Left ventricle myocardium inferior (tissue), 1 donor: ENCODE results near the gene SUSD4. TPM values are rescaled to one million over a fixed set of nuclear protein-coding genes. Genes with fewer than 3 reads are reported as not detected.

Source experiments
- DNase-seq: peaks from one replicate; pipeline ENCODE4 v3.0.0-alpha.2; 2020
- H3K27ac ChIP-seq: fragments of 200-600 bp; replicated peaks from 2 replicates; pipeline ENCODE4 v1.8.0; 2021
- H3K27me3 ChIP-seq: fragments of 200-600 bp; 2 replicates; pipeline ENCODE4 v1.8.0; 2021; ENCODE audit warnings: low read depth
- H3K36me3 ChIP-seq: fragments of 200-600 bp; 2 replicates; pipeline ENCODE4 v1.8.0; 2021
- H3K4me1 ChIP-seq: fragments of 200-600 bp; 2 replicates; pipeline ENCODE4 v1.8.0; 2021
- H3K4me3 ChIP-seq: fragments of 200-600 bp; 2 replicates; pipeline ENCODE4 v1.8.0; 2021; ENCODE audit warnings: mild to moderate bottlenecking, moderate library complexity
- H3K9me3 ChIP-seq: fragments of 200-600 bp; replicated peaks from 2 replicates; pipeline ENCODE4 v1.8.0; 2021
- intact Hi-C: fragments of 100-400 bp; cut with micrococcal nuclease; formaldehyde crosslinking; loops from one replicate; pipeline ENCODE4 v1.11.0; 2022
- long read RNA-seq: library from polyadenylated mRNA; unstranded; transcript quantifications from one replicate; pipeline ENCODE4 v2.0.0, GENCODE V29; 2021
- total RNA-seq: library from RNA; stranded (reverse); fragmentation: NEBNext Ultra II Directional; extraction: Animal tissue kit (Norgen Biotek cat#: 25700); gene quantifications from one replicate; pipeline ENCODE4 v1.2.1, GENCODE V29; 2021
- TF ChIP-seq, protein P1 (sequence below): fragments of 200-600 bp; IDR thresholded peaks from 2 replicates; pipeline ENCODE4 v1.8.0; 2021; ENCODE audit warnings: antibody characterized with exemption, mild to moderate bottlenecking, borderline replicate concordance
- donor health status: DM: no; HTN: yes; CAD: no; lungs with severe emphysema.

SUSD4 gene, protein sequence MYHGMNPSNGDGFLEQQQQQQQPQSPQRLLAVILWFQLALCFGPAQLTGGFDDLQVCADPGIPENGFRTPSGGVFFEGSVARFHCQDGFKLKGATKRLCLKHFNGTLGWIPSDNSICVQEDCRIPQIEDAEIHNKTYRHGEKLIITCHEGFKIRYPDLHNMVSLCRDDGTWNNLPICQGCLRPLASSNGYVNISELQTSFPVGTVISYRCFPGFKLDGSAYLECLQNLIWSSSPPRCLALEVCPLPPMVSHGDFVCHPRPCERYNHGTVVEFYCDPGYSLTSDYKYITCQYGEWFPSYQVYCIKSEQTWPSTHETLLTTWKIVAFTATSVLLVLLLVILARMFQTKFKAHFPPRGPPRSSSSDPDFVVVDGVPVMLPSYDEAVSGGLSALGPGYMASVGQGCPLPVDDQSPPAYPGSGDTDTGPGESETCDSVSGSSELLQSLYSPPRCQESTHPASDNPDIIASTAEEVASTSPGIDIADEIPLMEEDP
- total RNA-seq, result 2.5 TPM
- long read RNA-seq, partial matches to known transcripts, result 0 of 4 reads
- long read RNA-seq, other reads (novel, unspliced or antisense), result 0 of 4 reads

DNA sequence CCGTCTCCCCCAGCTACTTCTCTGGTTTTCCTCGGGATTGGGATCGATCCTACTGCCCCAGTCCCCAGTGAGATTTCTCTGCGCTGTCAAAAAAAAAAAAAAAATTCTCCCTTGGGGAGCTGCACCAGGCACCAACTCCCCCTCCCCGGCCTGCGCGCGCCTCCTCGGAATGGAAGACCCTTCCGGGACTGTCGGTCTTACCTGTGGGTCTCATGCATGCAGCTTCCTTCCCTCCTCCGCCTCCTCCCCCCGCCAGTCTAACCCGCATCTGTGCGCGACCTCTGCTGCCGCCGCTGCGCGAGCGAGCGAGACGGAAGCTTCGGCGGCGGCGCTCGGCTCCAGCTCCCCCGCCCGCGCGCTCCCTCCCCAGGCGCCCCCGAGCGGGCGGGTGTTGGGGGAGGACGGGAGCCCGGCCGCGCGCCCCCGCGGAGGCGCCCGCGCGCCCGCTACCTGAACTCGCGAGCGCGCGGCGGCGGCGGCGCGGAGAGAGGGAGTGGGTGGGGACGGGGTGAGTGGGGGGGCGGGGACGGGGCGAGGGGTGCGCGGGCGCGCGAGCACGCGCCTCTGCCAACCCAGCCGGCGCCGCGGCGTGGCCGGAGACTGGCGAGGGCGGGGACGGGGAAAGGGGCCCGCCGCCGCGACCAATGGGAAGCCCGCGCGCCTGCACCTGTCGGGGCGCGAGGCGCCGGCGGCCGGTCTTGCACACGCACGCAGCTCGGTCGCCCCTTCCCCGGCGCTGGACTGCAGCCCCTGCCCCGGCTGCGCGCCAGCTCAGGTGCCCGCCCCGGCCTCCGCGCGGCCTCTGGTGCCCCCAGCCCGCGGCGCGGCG, at the start of gene SUSD4:
SUSD4 (minus strand) TSS at position 321 of the 829 bp plus-strand sequence. CDS start 751 bp downstream, outside the sequence.
- TF ChIP-seq, protein P1, sequence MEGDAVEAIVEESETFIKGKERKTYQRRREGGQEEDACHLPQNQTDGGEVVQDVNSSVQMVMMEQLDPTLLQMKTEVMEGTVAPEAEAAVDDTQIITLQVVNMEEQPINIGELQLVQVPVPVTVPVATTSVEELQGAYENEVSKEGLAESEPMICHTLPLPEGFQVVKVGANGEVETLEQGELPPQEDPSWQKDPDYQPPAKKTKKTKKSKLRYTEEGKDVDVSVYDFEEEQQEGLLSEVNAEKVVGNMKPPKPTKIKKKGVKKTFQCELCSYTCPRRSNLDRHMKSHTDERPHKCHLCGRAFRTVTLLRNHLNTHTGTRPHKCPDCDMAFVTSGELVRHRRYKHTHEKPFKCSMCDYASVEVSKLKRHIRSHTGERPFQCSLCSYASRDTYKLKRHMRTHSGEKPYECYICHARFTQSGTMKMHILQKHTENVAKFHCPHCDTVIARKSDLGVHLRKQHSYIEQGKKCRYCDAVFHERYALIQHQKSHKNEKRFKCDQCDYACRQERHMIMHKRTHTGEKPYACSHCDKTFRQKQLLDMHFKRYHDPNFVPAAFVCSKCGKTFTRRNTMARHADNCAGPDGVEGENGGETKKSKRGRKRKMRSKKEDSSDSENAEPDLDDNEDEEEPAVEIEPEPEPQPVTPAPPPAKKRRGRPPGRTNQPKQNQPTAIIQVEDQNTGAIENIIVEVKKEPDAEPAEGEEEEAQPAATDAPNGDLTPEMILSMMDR, result no peak
- Histone ChIP-seq H3K36me3 (no peaks in the 10 kb centered on the region), H3K27ac (peak within 1 kb of the TSS; percentile 60), H3K9me3 (no peaks in the 10 kb centered on the region), H3K4me1 (peaks cover 26% of the 10 kb centered on the region), H3K27me3 (peaks cover 15% of the 10 kb centered on the region), H3K4me3 (peak within 1 kb of the TSS; percentile 72)
- intact Hi-C loops, result no loop called here
- DNase-seq, result peak; percentile 42

DNA sequence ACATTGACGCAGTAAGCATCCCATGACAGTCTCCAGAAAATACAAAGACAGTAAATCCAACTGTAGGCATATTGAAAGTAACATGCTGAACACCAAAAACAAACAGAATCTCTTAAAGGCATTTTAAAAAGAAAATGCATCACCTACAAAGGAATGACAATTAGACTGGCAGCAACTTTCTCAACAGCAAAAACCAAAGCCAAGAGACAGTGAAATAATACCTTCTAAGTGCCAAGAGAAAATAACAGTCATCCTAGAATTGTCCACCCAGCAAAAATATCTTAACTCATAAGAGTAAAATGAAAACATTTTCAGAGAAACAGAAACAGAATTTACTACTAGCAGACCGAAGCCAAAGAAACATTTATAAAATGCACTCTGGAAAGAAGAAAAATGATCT, 49.2 kb upstream of the SUSD4 start:
- Histone ChIP-seq H3K27me3 (no peaks in the 10 kb centered on the region), H3K36me3 (no peaks in the 10 kb centered on the region), H3K4me1 (peaks cover 2% of the 10 kb centered on the region), H3K27ac (no peak overlapping the region), H3K4me3 (no peak overlapping the region), H3K9me3 (no peaks in the 10 kb centered on the region)
- intact Hi-C loops, result no loop called here
- TF ChIP-seq, protein P1, result no peak
- DNase-seq, result no peak

DNA sequence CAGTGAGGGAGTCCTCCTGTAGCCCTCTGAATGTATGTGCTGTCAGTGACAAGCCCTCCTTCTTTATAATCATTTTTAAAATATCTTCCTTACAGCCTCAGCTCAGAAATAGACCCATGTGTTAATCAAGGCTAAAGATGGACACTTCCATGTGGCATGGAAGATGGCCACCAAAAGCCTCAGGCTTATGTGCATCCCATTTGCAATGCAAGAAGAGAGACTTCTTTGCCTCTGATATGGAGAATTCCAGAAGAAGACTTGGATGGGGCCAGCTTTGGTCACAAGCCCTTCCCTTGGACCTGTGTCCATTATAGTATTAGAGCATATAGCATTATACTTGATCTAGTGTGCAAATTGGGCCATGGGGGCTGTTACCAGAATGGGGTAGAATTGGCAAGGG, 47.7 kb upstream of the SUSD4 start:
- no peak overlapping the region for H3K27ac ChIP-seq
- H3K36me3 ChIP-seq, result no peaks in the 10 kb centered on the region
- TF ChIP-seq, protein P1, result no peak
- no peaks in the 10 kb centered on the region for H3K9me3 ChIP-seq
- no peaks in the 10 kb centered on the region for H3K27me3 ChIP-seq
- H3K4me3 ChIP-seq, result no peak overlapping the region
- H3K4me1 ChIP-seq, result no peaks in the 10 kb centered on the region
- no peak for DNase-seq
- intact Hi-C loops, result no loop called here

DNA sequence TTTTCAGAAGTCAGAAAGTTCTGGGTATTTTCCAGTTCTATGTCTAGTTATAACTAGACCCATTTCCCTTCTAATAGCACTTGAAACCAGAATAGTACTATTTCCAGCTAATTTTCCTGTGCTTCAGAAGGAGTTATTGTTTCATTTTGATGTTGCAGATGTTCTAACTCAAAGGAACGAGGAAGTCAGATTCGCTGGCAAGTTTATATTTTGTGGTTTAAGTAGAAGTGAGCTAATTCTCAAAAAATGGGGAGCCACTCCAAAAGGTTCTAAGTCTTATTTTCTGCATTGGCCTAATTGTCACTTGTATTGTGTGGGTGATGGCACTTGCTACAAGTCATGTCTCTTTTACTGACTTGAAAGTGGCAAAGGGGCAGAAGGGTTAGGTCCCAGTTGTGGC, 47.3 kb upstream of the SUSD4 start:
- Histone ChIP-seq H3K27ac (no peak overlapping the region), H3K9me3 (peaks cover 2% of the 10 kb centered on the region), H3K4me3 (no peak overlapping the region), H3K36me3 (no peaks in the 10 kb centered on the region), H3K4me1 (no peaks in the 10 kb centered on the region), H3K27me3 (no peaks in the 10 kb centered on the region)
- DNase-seq, result no peak
- TF ChIP-seq, protein P1, result no peak
- intact Hi-C loops, result no loop called here

DNA sequence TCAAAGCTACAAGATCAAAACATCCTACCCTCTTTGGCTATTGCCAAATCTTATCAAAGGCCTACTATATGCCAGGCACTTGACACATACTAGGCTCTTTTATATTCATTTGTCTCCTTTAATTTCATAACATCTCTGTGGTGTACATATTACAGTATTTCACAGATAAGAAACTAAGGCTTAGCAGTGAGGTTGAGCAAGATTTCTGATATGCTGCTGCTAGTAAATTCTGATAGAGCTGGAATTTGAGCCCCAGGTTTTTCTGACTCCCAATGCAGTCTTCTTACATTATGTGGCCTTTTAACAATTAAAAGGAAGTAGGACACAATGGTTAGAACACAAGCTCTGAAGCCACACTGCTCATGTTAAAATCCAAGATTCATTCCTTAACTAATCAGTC, 46.1 kb upstream of the SUSD4 start:
- Histone ChIP-seq H3K4me1 (no peaks in the 10 kb centered on the region), H3K27ac (no peak overlapping the region), H3K27me3 (no peaks in the 10 kb centered on the region), H3K4me3 (no peak overlapping the region), H3K9me3 (peaks cover 10% of the 10 kb centered on the region), H3K36me3 (no peaks in the 10 kb centered on the region)
- TF ChIP-seq, protein P1, result no peak
- DNase-seq, result no peak
- intact Hi-C loops, result no loop called here
